Activated naive CD8-positive, alpha-beta T cell treated with anti-CD3 and anti-CD28 coated beads, Interleukin-2, amount 10 ng/mL, durations not matched to agents 7 days and 5 days (primary cell): ENCODE results near the gene MICAL3. TPM values are rescaled to one million over a fixed set of nuclear protein-coding genes. Genes with fewer than 3 reads are reported as not detected.

ENCODE experiments used
- ATAC-seq: fragments of 150-1000 bp; cut with Tn5 transposase; one replicate; pipeline ENCODE4 v1.10.0; 2021; ENCODE audit warnings: low read depth, moderate library complexity
- POLR2A ChIA-PET: fragments of 350-600 bp; sonication (Branson Sonifier 250); formaldehyde crosslinking; loops from one replicate; lab custom pipeline; 2021; ENCODE audit warnings: antibody characterized with exemption; lab: Charles Lee
- DNase-seq: peaks from one replicate; pipeline ENCODE4 v3.0.0; 2021
- H3K27ac Mint-ChIP-seq: one replicate; pipeline ENCODE4 v1.8.0; 2022; ENCODE audit warnings: mild to moderate bottlenecking, mixed read lengths
- H3K27me3 Mint-ChIP-seq: one replicate; pipeline ENCODE4 v1.8.0; 2022; ENCODE audit warnings: mild to moderate bottlenecking, moderate library complexity, mixed read lengths
- H3K36me3 Mint-ChIP-seq: one replicate; pipeline ENCODE4 v1.8.0; 2021; ENCODE audit warnings: mild to moderate bottlenecking, mixed read lengths
- H3K4me1 Mint-ChIP-seq: one replicate; pipeline ENCODE4 v1.8.0; 2021; ENCODE audit warnings: mixed read lengths
- H3K4me3 Mint-ChIP-seq: one replicate; pipeline ENCODE4 v1.8.0; 2022; ENCODE audit warnings: mild to moderate bottlenecking, moderate library complexity, mixed read lengths
- H3K9me3 Mint-ChIP-seq: one replicate; pipeline ENCODE4 v1.8.0; 2021; ENCODE audit warnings: mixed read lengths
- total RNA-seq, 2 experiments: library from RNA; stranded (reverse); gene quantifications; one replicate each; pipeline ENCODE4 v1.2.3, GENCODE V29; 2021

The MICAL3 gene
- total RNA-seq, 2 experiments from 2014 or later = 35.7 to 36.8 TPM

DNA sequence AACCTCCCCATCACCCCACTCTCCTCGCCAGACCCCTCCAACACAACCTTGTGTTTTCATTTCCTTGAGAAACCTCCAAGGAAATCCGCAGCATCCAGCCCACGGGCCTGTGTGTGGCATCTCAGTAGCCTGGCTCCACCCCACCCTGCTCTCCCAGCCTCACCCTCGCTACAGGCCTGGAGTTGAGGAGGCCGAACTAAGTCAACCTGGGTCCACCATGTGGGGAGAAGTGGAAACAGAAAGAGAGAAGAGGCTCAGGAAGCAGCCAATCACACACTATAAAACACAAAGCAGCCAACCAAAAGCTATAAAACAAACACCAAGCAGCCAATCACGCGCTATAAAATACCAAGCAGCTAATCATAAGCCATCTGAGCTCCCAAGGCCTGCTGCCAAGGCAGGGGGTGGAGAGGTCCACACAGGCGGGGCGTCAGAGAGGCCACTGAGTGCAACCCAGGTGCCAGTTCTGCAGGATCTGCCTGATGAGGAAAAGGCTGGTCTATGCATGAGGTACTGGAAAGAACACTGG lies 72.0 kb downstream of the MICAL3 start:
- DNase-seq (no peak), ATAC-seq (no peak)
- POLR2A ChIA-PET = no interaction called here
- Mint-ChIP-seq H3K27ac (no peak overlapping the region), H3K9me3 (no peaks in the 10 kb centered on the region), H3K4me1 (peaks cover 4% of the 10 kb centered on the region), H3K4me3 (no peak overlapping the region), H3K36me3 (no peaks in the 10 kb centered on the region), H3K27me3 (no peaks in the 10 kb centered on the region)

DNA sequence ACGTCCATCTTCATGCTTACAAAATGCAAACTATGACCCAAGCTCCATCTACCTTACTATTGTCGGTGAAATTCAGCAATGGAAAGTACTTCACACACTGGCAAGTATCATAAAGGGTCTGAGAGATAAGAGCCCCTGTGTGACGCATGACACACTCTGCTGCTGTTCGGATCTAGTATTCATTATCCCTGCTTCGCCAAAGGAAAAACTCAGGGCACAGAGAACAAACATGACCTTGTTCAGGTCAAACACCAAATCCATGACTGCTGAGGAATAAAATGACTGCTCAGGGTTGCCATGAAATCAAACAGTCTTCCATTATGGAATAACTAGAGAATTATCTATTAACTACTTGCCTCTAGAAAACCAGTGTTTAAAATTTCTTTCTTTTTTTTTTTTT lies 73.0 kb downstream of the MICAL3 start:
- DNase-seq (no peak), ATAC-seq (no peak)
- Mint-ChIP-seq H3K9me3 (no peaks in the 10 kb centered on the region), H3K4me3 (no peak overlapping the region), H3K27me3 (no peaks in the 10 kb centered on the region), H3K27ac (no peak overlapping the region), H3K36me3 (no peaks in the 10 kb centered on the region), H3K4me1 (peaks cover 5% of the 10 kb centered on the region)
- POLR2A ChIA-PET = no interaction called here

DNA sequence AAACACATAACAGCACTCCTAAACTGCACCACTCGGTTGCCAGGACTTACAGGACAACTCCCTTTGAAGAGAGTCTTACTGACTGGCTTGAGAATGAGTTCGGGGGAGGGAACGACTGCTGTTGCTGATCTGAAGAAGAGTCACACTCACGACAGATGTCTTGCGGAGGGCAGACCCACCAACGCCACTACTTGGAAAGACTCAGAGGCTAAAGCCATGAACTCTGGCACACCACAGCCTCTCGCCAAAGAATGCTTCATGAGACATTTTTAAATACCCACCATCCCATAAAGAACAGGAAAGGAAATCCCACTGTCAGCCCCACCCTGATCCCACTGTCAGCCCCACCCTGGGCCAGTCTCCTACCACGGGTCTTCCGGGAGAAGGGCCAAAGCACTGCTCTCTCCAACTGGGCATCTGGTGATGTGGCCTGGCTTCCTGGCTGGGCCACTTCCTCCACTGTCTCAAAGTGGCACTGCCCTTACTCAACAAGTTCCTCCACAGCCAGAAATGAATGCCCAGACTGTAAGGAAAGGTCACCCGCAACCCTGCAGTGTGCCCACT lies 73.6 kb downstream of the MICAL3 start:
- ATAC-seq = no peak
- no peak overlapping the region for H3K27ac Mint-ChIP-seq
- no peak for DNase-seq
- H3K4me1 Mint-ChIP-seq = peaks cover 5% of the 10 kb centered on the region
- no peaks in the 10 kb centered on the region for H3K36me3 Mint-ChIP-seq
- no peaks in the 10 kb centered on the region for H3K27me3 Mint-ChIP-seq
- no peak overlapping the region for H3K4me3 Mint-ChIP-seq
- POLR2A ChIA-PET = no interaction called here
- H3K9me3 Mint-ChIP-seq = no peaks in the 10 kb centered on the region

DNA sequence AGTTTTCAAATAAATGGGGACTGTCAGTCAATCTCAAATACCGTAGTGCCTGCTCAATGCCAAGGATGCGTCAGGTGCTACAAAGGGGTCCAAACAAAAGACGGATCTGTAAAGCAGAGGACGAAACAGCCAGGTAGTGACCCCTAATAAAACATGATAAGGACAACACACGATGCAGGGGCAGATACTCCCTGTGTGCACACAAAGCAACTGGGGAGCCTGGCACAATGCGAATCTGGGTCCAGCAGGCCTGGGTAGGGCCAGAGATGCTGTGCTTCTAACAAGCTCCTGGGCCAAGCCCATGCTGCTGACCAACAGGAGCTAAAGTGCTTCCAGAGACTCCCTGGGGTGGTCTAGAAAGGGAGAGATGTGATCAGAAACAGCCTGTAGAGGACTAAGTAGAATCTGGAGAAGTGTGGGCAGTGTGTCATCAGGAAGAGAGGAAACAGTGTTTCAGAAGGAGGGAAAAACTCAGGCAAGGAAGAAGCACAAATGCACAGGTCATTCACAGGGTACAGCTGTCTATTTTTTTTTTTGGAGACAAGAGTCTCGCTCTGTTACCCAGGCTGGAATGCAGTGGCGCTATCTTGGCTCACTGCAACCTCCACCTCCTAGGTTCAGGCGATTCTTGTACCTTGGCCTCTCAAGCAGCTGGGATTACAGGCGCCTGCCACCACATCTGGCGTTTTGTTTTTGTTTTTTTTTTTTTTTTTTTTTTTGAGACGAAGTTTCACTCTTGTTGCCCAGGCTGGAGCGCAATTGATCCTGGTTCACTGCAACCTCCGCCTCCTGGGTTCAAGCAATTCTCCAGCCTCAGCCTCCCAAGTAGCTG lies 74.5 kb downstream of the MICAL3 start:
- ATAC-seq (no peak), DNase-seq (no peak)
- POLR2A ChIA-PET = no interaction called here
- no peak overlapping the region for H3K4me3 Mint-ChIP-seq
- H3K4me1 Mint-ChIP-seq = peaks cover 4% of the 10 kb centered on the region
- H3K9me3 Mint-ChIP-seq = no peaks in the 10 kb centered on the region
- no peaks in the 10 kb centered on the region for H3K27me3 Mint-ChIP-seq
- H3K36me3 Mint-ChIP-seq = no peaks in the 10 kb centered on the region
- H3K27ac Mint-ChIP-seq = peak overlapping the region; percentile 8

DNA sequence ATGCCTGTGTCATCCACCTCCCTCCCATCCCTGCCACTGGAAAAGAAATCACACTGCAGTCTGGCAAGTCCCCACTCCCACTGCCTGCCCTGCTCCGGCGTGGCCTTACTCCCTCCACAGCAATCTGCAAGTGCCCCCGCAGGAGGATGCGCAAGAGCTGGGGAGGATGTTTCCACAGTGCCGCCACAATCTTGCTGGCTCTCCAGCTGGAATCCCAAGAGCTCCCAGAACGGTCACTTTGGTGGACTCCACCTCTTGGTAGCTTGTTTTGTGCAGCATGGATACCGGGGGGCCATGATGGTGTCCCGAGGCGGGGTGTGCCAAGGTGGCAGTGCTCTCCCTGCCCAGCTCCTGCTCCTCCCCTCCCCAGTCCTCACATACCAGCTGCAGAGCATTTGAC lies 76.3 kb downstream of the MICAL3 start:
- Mint-ChIP-seq H3K9me3 (no peaks in the 10 kb centered on the region), H3K36me3 (no peaks in the 10 kb centered on the region), H3K27me3 (no peaks in the 10 kb centered on the region), H3K4me3 (no peak overlapping the region), H3K4me1 (peaks cover 4% of the 10 kb centered on the region), H3K27ac (no peak overlapping the region)
- no peak for ATAC-seq
- POLR2A ChIA-PET = no interaction called here
- DNase-seq = no peak

DNA sequence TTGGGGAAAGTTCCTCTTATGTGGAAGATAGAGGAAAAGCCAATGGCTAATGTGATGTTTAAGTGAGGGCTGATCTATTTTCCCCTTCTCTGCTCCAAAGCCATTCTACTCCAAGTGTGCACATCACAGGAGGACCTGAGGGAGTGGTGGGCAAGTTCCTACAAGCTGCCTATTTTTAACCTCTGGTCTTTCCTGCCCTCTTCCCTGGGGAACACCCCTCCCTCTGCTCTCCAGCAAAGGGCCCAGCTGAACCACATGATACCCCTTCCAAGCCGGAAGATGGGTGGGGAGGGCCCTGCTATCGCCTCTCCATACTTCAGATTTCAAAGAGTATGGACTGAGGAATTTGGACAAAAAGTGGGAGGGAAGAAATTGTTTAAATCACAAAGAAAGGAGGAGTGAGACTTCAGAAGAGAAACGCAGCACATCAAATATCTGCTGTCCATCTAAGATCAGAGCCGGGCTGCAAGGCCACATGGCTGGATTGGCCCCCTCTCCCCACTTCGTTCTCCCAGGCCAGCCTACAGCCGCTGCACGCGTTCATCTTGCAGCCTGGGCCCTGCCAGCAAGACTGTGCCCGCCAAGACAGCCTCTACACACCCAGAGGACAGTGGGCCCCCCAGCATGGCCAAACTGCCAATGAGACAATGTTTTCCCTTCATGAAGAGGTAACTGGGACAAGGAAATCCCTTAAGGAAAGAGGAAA lies 77.5 kb downstream of the MICAL3 start:
- Mint-ChIP-seq H3K4me3 (no peak overlapping the region), H3K27me3 (no peaks in the 10 kb centered on the region), H3K4me1 (peaks cover 4% of the 10 kb centered on the region), H3K9me3 (no peaks in the 10 kb centered on the region), H3K36me3 (no peaks in the 10 kb centered on the region), H3K27ac (peak overlapping the region; percentile 15)
- POLR2A ChIA-PET = no interaction called here
- no peak for ATAC-seq
- no peak for DNase-seq

DNA sequence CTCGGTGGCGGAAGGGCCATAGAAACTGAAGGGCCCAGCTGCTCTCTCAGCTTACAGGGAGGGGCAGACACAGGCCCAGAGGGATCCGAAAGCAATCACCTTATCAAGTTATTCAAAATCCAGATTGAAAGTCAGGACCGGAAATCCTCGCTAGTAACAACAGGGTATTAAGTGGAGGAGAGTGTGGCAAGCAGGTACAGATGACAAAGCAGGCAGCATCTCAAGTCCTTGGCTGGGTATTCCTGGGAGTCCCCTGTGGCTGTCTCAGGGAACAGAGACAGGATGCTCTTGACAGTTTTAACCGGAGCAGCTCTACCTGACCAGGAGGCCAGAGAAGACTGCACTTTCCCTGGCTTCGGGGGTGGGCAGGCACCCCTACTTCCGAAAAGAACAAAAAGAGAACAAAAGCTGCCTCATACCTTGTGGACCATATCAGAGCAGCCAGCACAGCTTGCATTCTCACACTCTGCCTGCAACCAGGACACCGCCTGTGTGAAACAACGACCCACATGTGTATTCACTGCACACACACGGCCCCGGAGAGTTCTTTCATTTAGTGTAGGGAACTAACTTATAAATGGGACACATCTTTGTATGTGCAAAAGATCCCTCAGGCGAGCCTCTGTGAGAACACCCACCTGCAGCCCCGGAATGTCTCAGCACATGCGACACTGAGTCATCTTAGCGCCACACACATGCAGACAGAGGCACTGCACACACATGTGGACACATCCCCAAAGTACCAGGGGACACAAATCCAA lies 78.3 kb downstream of the MICAL3 start:
- no peaks in the 10 kb centered on the region for H3K27me3 Mint-ChIP-seq
- no peak overlapping the region for H3K27ac Mint-ChIP-seq
- no peaks in the 10 kb centered on the region for H3K9me3 Mint-ChIP-seq
- H3K4me1 Mint-ChIP-seq = peaks cover 6% of the 10 kb centered on the region
- POLR2A ChIA-PET = no interaction called here
- H3K4me3 Mint-ChIP-seq = no peak overlapping the region
- no peak for DNase-seq
- H3K36me3 Mint-ChIP-seq = peaks cover under 1% of the 10 kb centered on the region
- no peak for ATAC-seq

DNA sequence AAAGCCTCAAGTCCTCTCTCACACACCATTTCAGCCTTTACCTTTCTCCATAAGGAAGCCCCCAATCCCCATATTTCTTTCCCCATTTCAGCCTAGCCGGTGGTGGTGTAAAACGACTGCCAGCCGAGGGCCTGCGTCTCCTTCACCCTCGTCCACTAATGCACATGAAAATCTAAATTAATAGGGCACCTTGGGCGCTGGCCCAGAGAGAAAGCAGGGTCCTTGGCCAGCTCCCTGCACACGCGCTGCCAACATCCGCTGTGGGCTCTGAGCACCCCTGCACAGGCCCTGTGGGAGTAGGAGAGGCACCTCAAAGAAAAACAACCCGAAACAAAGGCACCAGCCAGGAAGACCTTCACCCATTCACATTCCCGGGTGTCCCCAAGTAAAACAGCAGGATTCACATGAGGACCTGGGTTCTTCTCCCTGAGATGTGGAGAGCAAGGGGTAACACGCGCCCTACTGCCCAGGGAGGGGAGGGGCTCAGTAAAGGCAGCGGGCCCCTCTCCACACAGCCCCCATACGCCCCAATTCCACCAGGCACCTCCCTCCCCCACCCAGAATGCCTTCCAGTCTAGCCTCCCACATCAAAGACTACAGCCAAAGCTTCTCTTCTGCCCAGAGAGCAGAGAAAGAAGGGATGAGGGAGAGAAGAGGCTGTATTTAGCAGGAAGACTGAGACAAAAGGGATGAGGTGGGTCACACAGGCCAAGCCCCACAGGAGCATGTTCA lies 79.0 kb downstream of the MICAL3 start:
- Mint-ChIP-seq H3K9me3 (no peaks in the 10 kb centered on the region), H3K27me3 (no peaks in the 10 kb centered on the region), H3K27ac (peak overlapping the region; percentile 2), H3K4me1 (peaks cover 4% of the 10 kb centered on the region), H3K36me3 (peaks cover 1% of the 10 kb centered on the region), H3K4me3 (no peak overlapping the region)
- no peak for ATAC-seq
- no peak for DNase-seq
- POLR2A ChIA-PET = no interaction called here

DNA sequence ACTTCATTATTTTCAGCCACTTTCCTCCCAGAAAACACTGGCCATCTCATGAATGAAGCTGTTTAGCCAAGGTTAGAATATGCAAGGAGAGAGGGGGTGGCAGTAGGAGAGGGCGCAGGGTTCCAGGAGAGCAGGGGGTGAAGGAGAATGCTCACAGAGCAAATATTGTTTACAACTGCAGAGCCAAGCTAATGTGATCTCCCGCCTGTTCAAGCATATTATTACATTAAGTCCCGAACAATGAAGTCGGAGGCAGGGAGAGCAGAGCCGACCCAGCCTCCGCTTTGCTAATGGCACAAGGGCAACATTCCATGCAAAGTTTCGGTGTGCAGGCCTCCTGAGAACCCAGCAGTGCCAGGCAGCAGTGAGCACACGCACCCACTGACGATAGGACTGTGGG lies 80.1 kb downstream of the MICAL3 start:
- no peaks in the 10 kb centered on the region for H3K9me3 Mint-ChIP-seq
- DNase-seq = no peak
- POLR2A ChIA-PET = no interaction called here
- no peaks in the 10 kb centered on the region for H3K27me3 Mint-ChIP-seq
- H3K27ac Mint-ChIP-seq = no peak overlapping the region
- H3K4me3 Mint-ChIP-seq = no peak overlapping the region
- peaks cover 1% of the 10 kb centered on the region for H3K36me3 Mint-ChIP-seq
- H3K4me1 Mint-ChIP-seq = peaks cover 3% of the 10 kb centered on the region
- ATAC-seq = no peak

DNA sequence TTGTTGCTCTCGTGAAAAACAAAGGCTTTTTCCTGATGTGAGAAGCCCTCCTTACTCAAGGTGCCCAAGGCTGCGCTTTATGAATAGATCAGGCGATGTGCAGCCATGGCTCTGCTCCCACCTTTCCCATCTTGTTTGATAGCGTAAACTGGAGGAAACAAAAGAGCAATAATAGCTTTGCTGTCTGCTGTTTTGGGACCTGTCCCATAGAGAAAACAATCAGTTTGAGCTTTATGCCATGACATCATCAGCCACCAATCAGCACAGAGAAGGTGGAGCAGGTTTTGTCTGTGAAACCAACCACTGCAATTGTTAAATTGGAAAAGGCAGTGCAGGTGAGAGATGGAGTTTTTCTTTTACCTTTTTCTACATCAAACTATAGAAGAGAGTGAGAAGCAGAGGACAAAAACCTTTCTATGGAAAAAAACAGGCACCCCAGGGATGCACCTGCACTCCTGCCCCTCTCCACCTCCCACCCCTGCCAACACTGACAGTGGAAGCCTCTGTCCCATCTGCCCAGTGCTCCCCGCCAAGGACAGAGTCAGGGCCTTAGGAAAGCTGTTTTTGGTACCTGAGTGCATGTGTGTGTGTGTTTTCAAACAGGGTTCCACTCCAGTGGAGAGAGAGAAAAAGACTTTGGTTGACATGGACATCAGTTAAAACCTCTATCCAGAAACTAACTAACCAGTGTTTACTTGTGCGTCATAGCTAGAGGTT lies 80.7 kb downstream of the MICAL3 start:
- Mint-ChIP-seq H3K27ac (no peak overlapping the region), H3K4me3 (no peak overlapping the region), H3K36me3 (peaks cover 1% of the 10 kb centered on the region), H3K9me3 (no peaks in the 10 kb centered on the region), H3K27me3 (no peaks in the 10 kb centered on the region), H3K4me1 (peaks cover 3% of the 10 kb centered on the region)
- ATAC-seq (no peak), DNase-seq (no peak)
- POLR2A ChIA-PET = no interaction called here

DNA sequence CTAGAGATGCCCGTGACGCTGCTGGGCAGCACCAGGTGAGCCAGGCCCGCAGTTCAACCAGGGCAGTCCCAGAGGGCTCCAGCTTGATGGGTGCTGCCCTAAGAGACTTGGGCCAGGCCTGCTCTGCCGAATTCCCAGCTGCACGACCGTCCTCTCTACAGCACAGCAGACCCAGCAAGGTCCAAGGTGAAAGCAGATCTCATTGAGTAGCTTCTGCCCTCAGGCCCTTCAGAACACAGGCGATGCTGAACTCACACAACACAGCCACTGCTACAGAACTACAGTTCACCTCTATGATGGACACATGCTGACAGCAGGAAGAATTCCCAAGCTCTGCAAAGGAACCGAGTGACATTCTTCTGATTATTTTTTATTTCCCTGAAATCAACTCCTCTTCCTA lies 81.6 kb downstream of the MICAL3 start:
- peaks cover 2% of the 10 kb centered on the region for H3K36me3 Mint-ChIP-seq
- H3K9me3 Mint-ChIP-seq = no peaks in the 10 kb centered on the region
- no peak overlapping the region for H3K27ac Mint-ChIP-seq
- ATAC-seq (no peak), DNase-seq (no peak)
- H3K27me3 Mint-ChIP-seq = no peaks in the 10 kb centered on the region
- peaks cover 3% of the 10 kb centered on the region for H3K4me1 Mint-ChIP-seq
- H3K4me3 Mint-ChIP-seq = no peak overlapping the region
- POLR2A ChIA-PET = interaction anchor here (1.0 kb wide), 1 partner anchor 15 kb away, joined by 6 read pairs; no protein-coding TSS in a partner anchor
